Ascending aorta (tissue), 2 donors: ENCODE data around the gene CDC16. TPM values are rescaled to one million over a fixed set of nuclear protein-coding genes. Genes with fewer than 3 reads are reported as not detected.

Experiments
- DNase-seq, 2 donors: peaks; one replicate each; pipeline ENCODE4 v3.0.0-alpha.2; 2019; ENCODE audit warnings: low spot score in 2 of 2
- H3K27ac ChIP-seq, 2 donors: fragments of 200-600 bp; sonication (generic); one replicate each; pipeline ENCODE4 v1.5.1; 2016 to 2017; ENCODE audit warnings: mild to moderate bottlenecking in 1 of 2
- H3K27me3 ChIP-seq: fragments of 200-600 bp; sonication (generic); one replicate; pipeline ENCODE4 v1.5.1; 2017
- H3K36me3 ChIP-seq, 2 donors: fragments of 200-600 bp; sonication (generic); one replicate each; pipeline ENCODE4 v1.5.1; 2016
- H3K4me1 ChIP-seq, 2 donors: fragments of 200-600 bp; sonication (generic); one replicate each; pipeline ENCODE4 v1.5.1; 2016 to 2017; ENCODE audit warnings: mild to moderate bottlenecking in 1 of 2
- H3K4me3 ChIP-seq, 2 donors: fragments of 200-600 bp; sonication (generic); one replicate each; pipeline ENCODE4 v1.5.1; 2016 to 2017; ENCODE audit warnings: mild to moderate bottlenecking in 1 of 2
- H3K9me3 ChIP-seq, 2 donors: fragments of 200-600 bp; sonication (generic); one replicate each; pipeline ENCODE4 v1.5.1; 2016
- intact Hi-C: fragments of 100-400 bp; cut with DNase I; formaldehyde crosslinking; loops from one replicate; pipeline ENCODE4 v1.15.1; 2023
- total RNA-seq: library from RNA; depleted of rRNA; stranded (reverse); fragments of >200 nt; gene quantifications from one replicate; pipeline ENCODE4 v1.1.0, GENCODE V29; 2016
- TF ChIP-seq, protein P1 (sequence below), 3 experiments: fragments of 200-600 bp in 2 of 3; fragments of 450-650 bp in 1 of 3; sonication (generic) in 2 of 3; IDR thresholded peaks; one replicate each; pipeline ENCODE4 v1.5.1; 2016 to 2019; ENCODE audit warnings: antibody characterized with exemption in 3 of 3, mild to moderate bottlenecking in 1 of 3, moderate library complexity in 1 of 3

The CDC16 gene
- total RNA-seq, 1 donor from 2014 or later = 41.1 TPM

DNA sequence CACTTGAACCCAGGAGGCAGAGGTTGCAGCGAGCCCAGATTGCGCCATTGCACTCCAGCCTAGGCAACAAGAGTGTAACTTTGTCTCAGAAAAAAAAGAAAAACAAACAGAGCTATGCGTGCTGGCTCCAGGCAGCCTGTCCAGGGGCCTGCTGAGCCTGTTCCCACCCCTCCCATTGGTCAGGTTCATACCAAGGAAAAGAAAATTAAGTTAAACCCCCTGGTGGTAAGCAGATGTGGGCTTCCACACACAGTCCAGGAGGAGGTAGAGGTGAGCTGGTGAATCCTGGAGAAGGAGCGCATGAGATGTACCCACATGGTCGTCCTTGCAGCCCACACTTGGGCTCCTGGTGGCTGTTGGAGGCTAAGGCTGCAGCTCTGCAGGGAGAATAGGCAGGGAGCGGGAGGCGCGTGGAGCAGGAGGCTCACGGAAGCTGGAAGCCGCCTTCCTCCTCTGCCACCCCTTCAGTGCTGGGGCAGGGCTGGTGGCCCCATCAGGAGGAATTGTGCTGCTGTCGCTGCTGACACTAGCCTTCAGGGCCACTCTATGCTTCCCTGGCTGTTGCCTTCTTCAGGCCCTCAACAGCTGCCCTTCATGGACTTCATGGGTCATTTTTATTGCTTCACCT lies 69.1 kb downstream of the CDC16 start:
- TF ChIP-seq, protein P1, sequence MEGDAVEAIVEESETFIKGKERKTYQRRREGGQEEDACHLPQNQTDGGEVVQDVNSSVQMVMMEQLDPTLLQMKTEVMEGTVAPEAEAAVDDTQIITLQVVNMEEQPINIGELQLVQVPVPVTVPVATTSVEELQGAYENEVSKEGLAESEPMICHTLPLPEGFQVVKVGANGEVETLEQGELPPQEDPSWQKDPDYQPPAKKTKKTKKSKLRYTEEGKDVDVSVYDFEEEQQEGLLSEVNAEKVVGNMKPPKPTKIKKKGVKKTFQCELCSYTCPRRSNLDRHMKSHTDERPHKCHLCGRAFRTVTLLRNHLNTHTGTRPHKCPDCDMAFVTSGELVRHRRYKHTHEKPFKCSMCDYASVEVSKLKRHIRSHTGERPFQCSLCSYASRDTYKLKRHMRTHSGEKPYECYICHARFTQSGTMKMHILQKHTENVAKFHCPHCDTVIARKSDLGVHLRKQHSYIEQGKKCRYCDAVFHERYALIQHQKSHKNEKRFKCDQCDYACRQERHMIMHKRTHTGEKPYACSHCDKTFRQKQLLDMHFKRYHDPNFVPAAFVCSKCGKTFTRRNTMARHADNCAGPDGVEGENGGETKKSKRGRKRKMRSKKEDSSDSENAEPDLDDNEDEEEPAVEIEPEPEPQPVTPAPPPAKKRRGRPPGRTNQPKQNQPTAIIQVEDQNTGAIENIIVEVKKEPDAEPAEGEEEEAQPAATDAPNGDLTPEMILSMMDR (IDR thresholded peaks at IDR 0.05) = no peak
- no peaks in the 10 kb centered on the region for H3K27me3 ChIP-seq
- no peak overlapping the region for H3K4me3 ChIP-seq
- H3K4me1 ChIP-seq = no peaks in the 10 kb centered on the region
- intact Hi-C loops = no loop called here
- H3K36me3 ChIP-seq = peaks cover 46 to 69% of the 10 kb centered on the region in 2 donors
- no peak overlapping the region for H3K27ac ChIP-seq
- DNase-seq = no peak
- H3K9me3 ChIP-seq = no peaks in the 10 kb centered on the region

DNA sequence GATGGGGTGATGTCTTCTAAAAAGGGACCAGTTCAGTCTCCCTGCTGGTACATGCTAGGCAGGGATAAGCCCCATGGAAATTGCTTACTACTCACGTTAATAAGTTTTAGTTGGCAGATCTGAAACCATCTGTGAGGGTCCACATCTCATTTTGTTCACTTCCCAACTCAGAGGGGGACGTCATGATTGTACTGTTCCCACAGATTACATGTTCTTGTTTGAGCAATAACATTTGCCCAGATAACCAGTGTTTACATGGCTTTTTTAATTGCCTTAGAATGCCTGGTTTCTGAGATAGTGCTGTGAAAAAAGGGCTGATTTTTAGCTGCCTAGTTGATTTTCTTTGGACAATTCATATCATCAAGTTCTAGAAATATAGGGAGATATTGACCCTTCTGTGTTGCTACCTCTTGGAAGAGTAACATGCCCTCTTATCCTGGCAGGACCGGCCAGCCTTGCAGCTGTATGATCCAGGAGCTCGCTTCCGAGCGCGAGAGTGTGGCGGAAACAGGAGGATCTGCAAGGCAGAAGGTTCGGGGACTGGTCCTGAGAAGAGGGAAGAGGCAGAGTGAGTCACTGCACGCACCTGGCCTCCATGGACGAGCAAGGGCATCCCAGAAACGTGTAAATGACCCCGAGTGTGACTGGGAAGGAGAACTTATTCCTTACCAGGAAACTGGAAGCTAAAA lies 69.8 kb downstream of the CDC16 start:
- no peaks in the 10 kb centered on the region for H3K4me1 ChIP-seq
- no peaks in the 10 kb centered on the region for H3K9me3 ChIP-seq
- peaks cover 44 to 63% of the 10 kb centered on the region in 2 donors for H3K36me3 ChIP-seq
- DNase-seq = no peak
- intact Hi-C loops = no loop called here
- H3K27me3 ChIP-seq = no peaks in the 10 kb centered on the region
- H3K27ac ChIP-seq = no peak overlapping the region
- no peak overlapping the region for H3K4me3 ChIP-seq
- TF ChIP-seq, protein P1 (IDR thresholded peaks at IDR 0.05) = no peak

DNA sequence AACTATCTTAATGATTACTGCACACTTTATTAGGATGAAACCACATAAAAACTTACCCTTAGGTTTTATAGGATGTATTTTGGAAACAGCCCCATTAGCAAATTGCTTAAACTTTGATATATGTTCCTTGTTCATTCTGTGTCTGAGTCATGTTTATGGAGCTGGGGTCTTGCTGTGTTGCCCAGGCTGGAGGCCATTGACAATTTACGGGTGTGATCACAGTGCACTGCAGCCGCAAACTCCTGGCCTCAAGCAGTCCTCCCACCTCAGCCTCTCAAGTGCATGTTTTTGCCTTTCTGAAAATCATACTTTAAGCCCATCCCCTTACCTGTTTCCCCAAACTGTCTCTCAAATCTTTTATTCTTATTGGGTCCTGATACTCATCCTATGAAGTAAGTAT lies 74.4 kb downstream of the CDC16 start:
- H3K36me3 ChIP-seq = peaks cover 14 to 21% of the 10 kb centered on the region in 2 donors
- peaks cover 0 to 4% of the 10 kb centered on the region in 2 donors for H3K4me1 ChIP-seq
- H3K27me3 ChIP-seq = no peaks in the 10 kb centered on the region
- DNase-seq = no peak
- no peak overlapping the region for H3K27ac ChIP-seq
- no peak overlapping the region for H3K4me3 ChIP-seq
- TF ChIP-seq, protein P1 (IDR thresholded peaks at IDR 0.05) = no peak
- H3K9me3 ChIP-seq = no peaks in the 10 kb centered on the region
- intact Hi-C loops = no loop called here

DNA sequence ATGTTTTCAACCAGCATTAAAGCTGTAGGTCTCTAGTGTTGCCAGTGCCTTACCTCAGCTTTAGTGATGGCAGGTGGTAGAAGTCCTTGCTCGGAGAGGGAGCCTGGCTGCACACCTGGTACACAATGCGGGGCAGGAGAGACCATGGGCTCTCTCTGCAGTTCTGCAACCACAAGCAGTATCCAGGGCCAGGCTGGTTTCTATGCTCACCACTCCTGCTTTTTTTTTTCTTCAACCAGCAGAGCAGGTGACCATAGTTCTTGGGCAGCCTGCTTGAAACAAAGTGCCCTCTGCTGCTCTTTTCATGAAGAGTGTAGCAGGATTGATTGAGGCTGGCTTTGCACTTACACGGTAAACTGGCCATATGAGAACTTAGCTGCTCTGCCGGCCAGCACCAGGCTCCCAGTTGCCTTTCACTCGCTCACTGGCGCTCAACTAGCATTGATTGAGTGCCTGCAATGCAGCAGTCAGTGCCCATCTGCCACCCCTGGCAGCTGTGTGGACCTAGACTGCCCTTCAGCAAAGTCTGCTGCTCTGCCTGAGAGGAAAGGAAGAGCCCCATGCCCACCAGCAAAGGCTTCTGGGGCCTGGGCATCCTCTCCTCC lies 75.2 kb downstream of the CDC16 start:
- no peak for DNase-seq
- TF ChIP-seq, protein P1 (IDR thresholded peaks at IDR 0.05) = no peak

DNA sequence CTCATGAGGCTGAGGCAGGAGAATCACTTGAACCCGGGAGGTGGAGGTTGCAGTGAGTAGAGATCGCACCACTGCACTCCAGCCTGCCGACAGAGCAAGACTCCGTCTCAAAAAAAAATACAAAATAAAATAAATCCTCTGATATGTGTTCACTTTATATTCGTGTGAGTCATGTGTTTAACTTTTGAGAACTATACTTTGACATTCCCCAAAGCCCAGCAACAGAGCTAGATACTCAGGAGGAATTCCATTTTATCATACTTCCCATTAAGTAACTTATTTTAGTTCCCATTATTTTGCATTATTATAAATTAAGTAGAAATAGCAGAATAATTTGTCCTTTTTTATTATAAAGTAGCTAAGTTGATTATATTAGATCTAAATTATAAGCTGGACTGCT lies 76.3 kb downstream of the CDC16 start:
- no peaks in the 10 kb centered on the region for H3K27me3 ChIP-seq
- peaks cover under 1 to 14% of the 10 kb centered on the region in 2 donors for H3K4me1 ChIP-seq
- no peak overlapping the region for H3K27ac ChIP-seq
- H3K9me3 ChIP-seq = no peaks in the 10 kb centered on the region
- DNase-seq = no peak
- no peak overlapping the region for H3K4me3 ChIP-seq
- TF ChIP-seq, protein P1 (IDR thresholded peaks at IDR 0.05) = no peak
- intact Hi-C loops = no loop called here
- H3K36me3 ChIP-seq = peaks cover 5 to 10% of the 10 kb centered on the region in 2 donors

More for the DNA sequence above, 75.2 kb downstream of the CDC16 start:
- peaks cover 9 to 15% of the 10 kb centered on the region in 2 donors for H3K36me3 ChIP-seq
- H3K27ac ChIP-seq = no peak overlapping the region
- intact Hi-C loops = no loop called here
- no peaks in the 10 kb centered on the region for H3K9me3 ChIP-seq
- no peaks in the 10 kb centered on the region for H3K27me3 ChIP-seq
- no peak overlapping the region for H3K4me3 ChIP-seq
- peaks cover 0 to 4% of the 10 kb centered on the region in 2 donors for H3K4me1 ChIP-seq
